ENCODE data around the gene MOXD1. TPM values are rescaled to one million over a fixed set of nuclear protein-coding genes. Genes with fewer than 3 reads are reported as not detected.

Gene MOXD1
- total RNA-seq, 1 experiment from 2014 or later: 5.0 TPM

- no peaks in the 10 kb centered on the region for H4K20me1 ChIP-seq (ENCODE audit: low read length)
- H3K27ac ChIP-seq (ENCODE audit: low read length): no peak overlapping the region
- DNase-seq (no peak), ATAC-seq (no peak)
- H3F3A ChIP-seq (ENCODE audit: low read length, unreplicated experiment): no peaks in the 10 kb centered on the region
- no peaks in the 10 kb centered on the region for H3K27me3 ChIP-seq (ENCODE audit: low read length)
- no peaks in the 10 kb centered on the region for H3K36me3 ChIP-seq (ENCODE audit: low read depth, low read length)
- H3K4me2 ChIP-seq (ENCODE audit: low read length): no peak overlapping the region
- intact Hi-C loops (cut with micrococcal nuclease): no loop called here
- no peak overlapping the region for H2AFZ ChIP-seq (ENCODE audit: low read length)
- no peaks in the 10 kb centered on the region for H3K9me2 ChIP-seq (replicated peaks; ENCODE audit: low read length)
- TF ChIP-seq EZH2 (IDR thresholded peaks at IDR 0.05; ENCODE audit: low read length, unreplicated experiment) (no peak), EZH2phosphoT487 (IDR thresholded peaks at IDR 0.05; ENCODE audit: borderline replicate concordance, low read length) (no peak)
- TF ChIP-seq, protein P1, sequence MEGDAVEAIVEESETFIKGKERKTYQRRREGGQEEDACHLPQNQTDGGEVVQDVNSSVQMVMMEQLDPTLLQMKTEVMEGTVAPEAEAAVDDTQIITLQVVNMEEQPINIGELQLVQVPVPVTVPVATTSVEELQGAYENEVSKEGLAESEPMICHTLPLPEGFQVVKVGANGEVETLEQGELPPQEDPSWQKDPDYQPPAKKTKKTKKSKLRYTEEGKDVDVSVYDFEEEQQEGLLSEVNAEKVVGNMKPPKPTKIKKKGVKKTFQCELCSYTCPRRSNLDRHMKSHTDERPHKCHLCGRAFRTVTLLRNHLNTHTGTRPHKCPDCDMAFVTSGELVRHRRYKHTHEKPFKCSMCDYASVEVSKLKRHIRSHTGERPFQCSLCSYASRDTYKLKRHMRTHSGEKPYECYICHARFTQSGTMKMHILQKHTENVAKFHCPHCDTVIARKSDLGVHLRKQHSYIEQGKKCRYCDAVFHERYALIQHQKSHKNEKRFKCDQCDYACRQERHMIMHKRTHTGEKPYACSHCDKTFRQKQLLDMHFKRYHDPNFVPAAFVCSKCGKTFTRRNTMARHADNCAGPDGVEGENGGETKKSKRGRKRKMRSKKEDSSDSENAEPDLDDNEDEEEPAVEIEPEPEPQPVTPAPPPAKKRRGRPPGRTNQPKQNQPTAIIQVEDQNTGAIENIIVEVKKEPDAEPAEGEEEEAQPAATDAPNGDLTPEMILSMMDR (conservative IDR thresholded peaks at IDR 0.05; ENCODE audit: low read depth, low read length): no peak
- CTCF ChIA-PET: no interaction called here
- no peak overlapping the region for H3K4me3 ChIP-seq (ENCODE audit: low read length)
- H3K4me1 ChIP-seq (ENCODE audit: insufficient read depth, low read length): no peaks in the 10 kb centered on the region
- BruUV-seq (replicated peaks): no TSS peak
- 0 out of 2 replicates have a peak, but pooled peaks cover 6% of the 10 kb centered on the region for H3K9me3 ChIP-seq (ENCODE audit: low read length)
- POLR2A ChIA-PET (ENCODE audit: unreplicated experiment): no interaction called here
- no peaks in the 10 kb centered on the region for H3K79me2 ChIP-seq (ENCODE audit: low read length)
- H3K9ac ChIP-seq (ENCODE audit: low read length): no peak overlapping the region
These were observed 53.0 kb downstream of the MOXD1 start for GRCh38 chr6:132348231-132348630.

- TF ChIP-seq EZH2phosphoT487 (IDR thresholded peaks at IDR 0.05; ENCODE audit: borderline replicate concordance, low read length) (no peak), EZH2 (IDR thresholded peaks at IDR 0.05; ENCODE audit: low read length, unreplicated experiment) (no peak)
- TF ChIP-seq, protein P1 (conservative IDR thresholded peaks at IDR 0.05; ENCODE audit: low read depth, low read length): no peak
- Histone ChIP-seq H3F3A (ENCODE audit: low read length, unreplicated experiment) (no peaks in the 10 kb centered on the region), H3K9ac (ENCODE audit: low read length) (no peak overlapping the region), H4K20me1 (ENCODE audit: low read length) (no peaks in the 10 kb centered on the region), H3K9me3 (ENCODE audit: low read length) (0 out of 2 replicates have a peak, but pooled peaks cover 6% of the 10 kb centered on the region), H3K79me2 (ENCODE audit: low read length) (no peaks in the 10 kb centered on the region), H3K4me1 (ENCODE audit: insufficient read depth, low read length) (no peaks in the 10 kb centered on the region), H3K27ac (ENCODE audit: low read length) (no peak overlapping the region), H3K4me3 (ENCODE audit: low read length) (no peak overlapping the region), H3K27me3 (ENCODE audit: low read length) (no peaks in the 10 kb centered on the region), H3K4me2 (ENCODE audit: low read length) (no peak overlapping the region), H2AFZ (ENCODE audit: low read length) (no peak overlapping the region), H3K9me2 (replicated peaks; ENCODE audit: low read length) (no peaks in the 10 kb centered on the region), H3K36me3 (ENCODE audit: low read depth, low read length) (no peaks in the 10 kb centered on the region)
- ATAC-seq (no peak), DNase-seq (no peak)
- ChIA-PET POLR2A (ENCODE audit: unreplicated experiment) (no interaction called here), CTCF (no interaction called here)
- no TSS peak for BruUV-seq (replicated peaks)
- intact Hi-C loops (cut with micrococcal nuclease): no loop called here
These were observed 56.5 kb downstream of the MOXD1 start for GRCh38 chr6:132344811-132345210.

DNA sequence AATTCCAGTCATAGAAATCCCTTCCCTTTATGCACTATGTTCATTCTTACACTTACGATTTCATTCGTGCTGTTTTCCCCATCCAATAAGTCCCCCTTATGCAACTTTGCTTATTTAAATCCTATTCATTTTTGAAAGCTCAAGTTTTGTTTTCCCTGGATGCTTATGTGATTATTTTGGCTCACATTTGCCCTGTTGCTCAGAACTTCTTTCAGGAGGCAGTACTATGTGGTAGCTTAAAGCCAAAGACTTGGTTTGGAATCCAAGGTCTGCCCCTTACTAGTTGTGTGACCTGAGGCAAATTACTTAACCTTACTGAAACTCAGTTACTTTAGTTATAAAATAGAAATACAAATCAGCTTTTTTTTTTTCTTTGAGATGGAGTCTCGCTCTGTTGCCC, 59.6 kb downstream of the MOXD1 start:
- Histone ChIP-seq H3K9me2 (replicated peaks; ENCODE audit: low read length) (no peaks in the 10 kb centered on the region), H3K4me3 (ENCODE audit: low read length) (no peak overlapping the region), H3K79me2 (ENCODE audit: low read length) (no peaks in the 10 kb centered on the region), H4K20me1 (ENCODE audit: low read length) (no peaks in the 10 kb centered on the region), H3K27ac (ENCODE audit: low read length) (no peak overlapping the region), H3K36me3 (ENCODE audit: low read depth, low read length) (no peaks in the 10 kb centered on the region), H3F3A (ENCODE audit: low read length, unreplicated experiment) (no peaks in the 10 kb centered on the region), H3K27me3 (ENCODE audit: low read length) (no peaks in the 10 kb centered on the region), H3K4me1 (ENCODE audit: insufficient read depth, low read length) (no peaks in the 10 kb centered on the region), H3K9me3 (ENCODE audit: low read length) (0 out of 2 replicates have a peak, but pooled peaks cover 6% of the 10 kb centered on the region), H3K9ac (ENCODE audit: low read length) (no peak overlapping the region), H2AFZ (ENCODE audit: low read length) (no peak overlapping the region), H3K4me2 (ENCODE audit: low read length) (no peak overlapping the region)
- intact Hi-C loops (cut with micrococcal nuclease): no loop called here
- no peak for ATAC-seq
- BruUV-seq (replicated peaks): no TSS peak
- no peak for DNase-seq
- ChIA-PET CTCF (no interaction called here), POLR2A (ENCODE audit: unreplicated experiment) (no interaction called here)
- no peak for TF ChIP-seq EZH2 (IDR thresholded peaks at IDR 0.05; ENCODE audit: low read length, unreplicated experiment)
- TF ChIP-seq, protein P1 (conservative IDR thresholded peaks at IDR 0.05; ENCODE audit: low read depth, low read length): no peak
- no peak for TF ChIP-seq EZH2phosphoT487 (IDR thresholded peaks at IDR 0.05; ENCODE audit: borderline replicate concordance, low read length)

Measured in PC-3 (cell line).